Adrenal gland (tissue), 12 donors: ENCODE data around the gene FCRL2. TPM values are rescaled to one million over a fixed set of nuclear protein-coding genes. Genes with fewer than 3 reads are reported as not detected.

Experiments
- DNase-seq, 7 donors: peaks; one replicate each; pipeline ENCODE4 v3.0.0-alpha.2; 2019 to 2020
- H3K27ac ChIP-seq, 5 donors: fragments of 200-600 bp; sonication (generic) in 4 of 5; 1 replicate in 3 of 5; 2 replicates in 2 of 5; pipeline versions ENCODE4 v1.5.1 to v1.8.0; 2016 to 2020; ENCODE audit warnings: mild to moderate bottlenecking in 1 of 5
- H3K27me3 ChIP-seq: fragments of 200-600 bp; 2 replicates; pipeline ENCODE4 v1.8.0; 2021
- H3K36me3 ChIP-seq, 2 donors: fragments of 200-600 bp; replicated peaks in 1 of 2; 1 replicate in 1 of 2; 2 replicates in 1 of 2; pipeline versions ENCODE4 v1.5.1 to v1.8.0; 2018 to 2022
- H3K4me1 ChIP-seq, 2 donors: fragments of 200-600 bp; replicated peaks in 1 of 2; 1 replicate in 1 of 2; 2 replicates in 1 of 2; pipeline versions ENCODE4 v1.5.1 to v1.8.0; 2018 to 2021
- H3K4me3 ChIP-seq, 4 donors: fragments of 200-600 bp; sonication (generic) in 3 of 4; one replicate each; pipeline ENCODE4 v1.5.1; 2016 to 2018
- H3K9me3 ChIP-seq, 3 donors: fragments of 200-600 bp; sonication (generic) in 1 of 3; replicated peaks in 1 of 3; 1 replicate in 2 of 3; 2 replicates in 1 of 3; pipeline versions ENCODE4 v1.5.1 to v1.8.0; 2016 to 2021
- CTCF ChIP-seq, 6 experiments: fragments of 450-650 bp in 4 of 6; fragments of 200-600 bp in 2 of 6; sonication (generic) in 1 of 6; IDR thresholded peaks; 1 replicate in 5 of 6; 2 replicates in 1 of 6; pipeline versions ENCODE4 v1.5.1 to v1.8.0; 2016 to 2021; ENCODE audit warnings: antibody characterized with exemption in 6 of 6, mild to moderate bottlenecking in 2 of 6, moderate library complexity in 1 of 6
- POLR2A ChIP-seq, 2 donors: fragments of 450-650 bp; IDR thresholded peaks; one replicate each; pipeline ENCODE4 v1.6.1; 2017; ENCODE audit warnings: antibody characterized with exemption in 2 of 2, mild to moderate bottlenecking in 2 of 2, moderate library complexity in 1 of 2
- WGBS, 4 donors: extraction: QIAGEN DNeasy Blood & Tissue Kit in 2 of 4; methylation state at CpG; one replicate each; pipeline versions ENCODE4 v1.1.5 to v1.1.7; 2013 to 2017; 5-methylcytosine and 5-hydroxymethylcytosine counted together
- intact Hi-C, 2 donors: fragments of 100-400 bp; cut with DNase I; formaldehyde crosslinking; loops; one replicate each; pipeline versions ENCODE4 v1.14.1 to v1.15.0; 2022 to 2023
- polyA plus RNA-seq, 3 donors: library from polyadenylated mRNA; stranded (reverse); fragments of 200-250 nt in 2 of 3; fragments of 350-450 nt in 1 of 3; fragmentation: Illumina TruSeq in 1 of 3; extraction: RNeasy Lipid Tissue Mini Kit (QIAGEN cat#74804) in 1 of 3; gene quantifications; one replicate each; pipeline ENCODE4 v1.2.3, GENCODE V29; 2013 to 2014
- total RNA-seq, 9 donors: library from RNA; depleted of rRNA in 4 of 9; stranded (reverse); fragments of >200 nt in 4 of 9; fragments of 120-200 nt in 1 of 9; fragmentation: NEBNext Ultra II Directional in 1 of 9; extraction: Animal tissue kit (Norgen Biotek cat#: 25700) in 1 of 9; gene quantifications; one replicate each; pipeline versions ENCODE4 v1.1.0 to v1.2.4, GENCODE V29; 2013 to 2023
- donor health status: healthy with polysubstance abuse.
- donor health status: Bipolar disorder and iron deficiency.
- donor health status: DM: yes; HTN: yes; CAD: no.
- donor health status: DM: no; HTN: no; CAD: no.
- donor health status: DM: no; HTN: no; CAD: no.
- donor health status: DM: yes; HTN: yes; CAD: no.

Gene FCRL2
- total and polyA plus RNA-seq, 12 donors: 0.03 to 0.15 (median 0.08) TPM; not detected in 9

GRCh38 chr1:157723157-157723556, 53.8 kb downstream of the FCRL2 start:
- 65 to 89% (median 73%) methylated on average over 2 of the region's 2 CpGs for WGBS, 4 donors
- H3K27me3 ChIP-seq: no peaks in the 10 kb centered on the region

GRCh38 chr1:157721985-157722384, 54.9 kb downstream of the FCRL2 start:
- no peak for DNase-seq
- Histone ChIP-seq H3K4me3 (no peak overlapping the region), H3K36me3 (no peaks in the 10 kb centered on the region), H3K4me1 (no peaks in the 10 kb centered on the region), H3K9me3 (no peaks in the 10 kb centered on the region), H3K27ac (no peak overlapping the region), H3K27me3 (no peaks in the 10 kb centered on the region)
- 85 to 97% methylated on average over 1 of the region's 1 CpG; no CpG with 5 or more reads in 2 of the 4 donors for WGBS, 4 donors
- no peak for TF ChIP-seq CTCF (IDR thresholded peaks at IDR 0.05)
- no peak for TF ChIP-seq POLR2A (IDR thresholded peaks at IDR 0.05)
- intact Hi-C loops: no loop called here

More at GRCh38 chr1:157723157-157723556, 53.8 kb downstream of the FCRL2 start:
- Histone ChIP-seq H3K27ac (no peak overlapping the region), H3K4me3 (no peak overlapping the region), H3K9me3 (no peaks in the 10 kb centered on the region), H3K4me1 (no peaks in the 10 kb centered on the region), H3K36me3 (no peaks in the 10 kb centered on the region)
- intact Hi-C loops: no loop called here
- no peak for TF ChIP-seq POLR2A (IDR thresholded peaks at IDR 0.05)
- TF ChIP-seq CTCF (IDR thresholded peaks at IDR 0.05): no peak
- DNase-seq: no peak

- Histone ChIP-seq H3K4me1 (no peaks in the 10 kb centered on the region), H3K36me3 (no peaks in the 10 kb centered on the region), H3K27ac (no peak overlapping the region), H3K4me3 (no peak overlapping the region), H3K9me3 (no peaks in the 10 kb centered on the region), H3K27me3 (no peaks in the 10 kb centered on the region)
- no peak for DNase-seq
- TF ChIP-seq POLR2A (IDR thresholded peaks at IDR 0.05): no peak
- no peak for TF ChIP-seq CTCF (IDR thresholded peaks at IDR 0.05)
- intact Hi-C loops: no loop called here
- 80 to 88% (median 85%) methylated on average over 2 to 5 of the region's 5 CpGs for WGBS, 4 donors
Measured at GRCh38 chr1:157715736-157716135, 61.2 kb downstream of the FCRL2 start.

GRCh38 chr1:157711802-157712201, 65.1 kb downstream of the FCRL2 start:
- TF ChIP-seq CTCF (IDR thresholded peaks at IDR 0.05): no peak
- TF ChIP-seq POLR2A (IDR thresholded peaks at IDR 0.05): no peak
- H3K27me3 ChIP-seq: no peaks in the 10 kb centered on the region
- intact Hi-C loops: no loop called here
- H3K9me3 ChIP-seq: no peaks in the 10 kb centered on the region
- no peaks in the 10 kb centered on the region for H3K36me3 ChIP-seq
- DNase-seq: no peak
- H3K4me1 ChIP-seq: no peaks in the 10 kb centered on the region
- H3K4me3 ChIP-seq: no peak overlapping the region
- H3K27ac ChIP-seq: no peak overlapping the region
